HG02840 (cell line): ENCODE results near the gene DENND5A.
"Not testable (repeated sequence)": the region's sequence is repeated elsewhere in the genome, so short reads cannot be mapped to it uniquely, and the experiment has no call there.

Experiments
- ATAC-seq: cut with Tn5 transposase; IDR thresholded peaks from one replicate; pipeline ENCODE4 v1.9.1; 2021; ENCODE audit warnings: mild to moderate bottlenecking, moderate library complexity, moderate number of reproducible peaks; ENCODE audit not compliant: unreplicated experiment, low FRiP score

DENND5A gene

DNA sequence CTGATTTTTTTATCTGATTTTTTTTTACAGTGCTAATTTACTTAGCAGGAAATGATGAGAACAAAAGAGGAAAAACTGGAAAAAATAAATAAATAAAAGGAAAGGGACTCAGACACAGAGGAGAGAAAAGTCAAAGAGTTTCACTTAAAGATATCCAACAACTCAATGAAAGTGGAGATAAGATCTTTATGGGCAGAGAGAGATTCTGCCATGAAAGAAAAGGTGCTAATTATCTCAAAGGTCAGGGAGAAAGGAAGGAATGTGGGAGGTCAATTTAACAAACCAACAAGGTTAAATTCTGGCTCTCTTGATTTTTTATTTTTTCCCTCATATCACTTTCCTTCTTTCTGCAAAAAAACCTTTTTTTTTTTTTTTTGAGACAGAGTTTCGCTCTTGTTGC lies 86.0 kb downstream of the DENND5A start:
- ATAC-seq, result no peak

DNA sequence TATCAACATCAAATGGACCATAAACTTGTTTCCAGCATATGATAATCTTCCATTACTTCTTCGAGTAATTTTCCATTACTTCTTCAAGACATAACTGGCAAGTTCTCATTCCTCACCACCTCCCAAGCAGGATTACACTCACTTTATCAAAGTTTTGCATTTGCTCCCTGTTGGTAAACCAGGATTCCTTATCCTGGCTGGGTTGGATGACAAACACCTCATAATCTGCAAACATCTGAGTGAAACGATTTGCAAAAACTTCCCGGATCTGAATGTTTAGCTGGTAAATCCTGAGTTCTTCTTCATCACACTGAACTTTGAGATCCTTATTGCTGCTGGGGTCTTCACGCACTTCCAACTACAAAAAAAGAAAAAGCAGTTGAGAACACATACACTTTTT lies 86.4 kb downstream of the DENND5A start:
- no peak for ATAC-seq

DNA sequence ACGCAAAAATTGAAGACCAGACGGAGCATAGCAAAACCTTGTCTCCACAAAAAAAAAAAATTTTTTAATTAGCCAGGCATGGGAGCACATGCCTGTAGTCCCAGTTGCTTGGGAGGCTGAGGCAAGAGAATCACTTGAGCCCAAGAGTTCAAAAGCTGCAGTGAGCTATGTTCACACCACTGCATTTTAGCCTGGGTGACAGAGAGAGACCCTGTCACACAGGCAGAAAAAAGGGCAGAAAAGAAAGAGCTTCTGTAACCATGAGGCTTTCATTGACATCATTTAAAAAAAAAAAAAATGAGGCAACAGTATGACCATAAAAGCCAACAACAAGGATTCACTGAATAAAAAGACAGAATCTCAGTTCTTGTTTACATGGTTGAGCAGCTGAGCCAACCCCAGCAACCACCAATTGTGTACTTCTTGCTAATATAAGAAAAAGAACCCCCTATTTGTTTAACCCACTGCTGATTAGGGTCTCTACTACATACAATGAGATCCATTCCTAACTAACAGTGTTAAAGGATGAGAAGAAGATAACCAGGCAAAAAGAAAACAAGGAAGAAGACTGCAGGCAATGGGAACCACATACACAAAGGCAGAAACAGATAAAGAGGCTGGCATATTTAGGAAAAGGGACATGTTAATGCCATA lies 87.6 kb downstream of the DENND5A start:
- ATAC-seq, result no peak

DNA sequence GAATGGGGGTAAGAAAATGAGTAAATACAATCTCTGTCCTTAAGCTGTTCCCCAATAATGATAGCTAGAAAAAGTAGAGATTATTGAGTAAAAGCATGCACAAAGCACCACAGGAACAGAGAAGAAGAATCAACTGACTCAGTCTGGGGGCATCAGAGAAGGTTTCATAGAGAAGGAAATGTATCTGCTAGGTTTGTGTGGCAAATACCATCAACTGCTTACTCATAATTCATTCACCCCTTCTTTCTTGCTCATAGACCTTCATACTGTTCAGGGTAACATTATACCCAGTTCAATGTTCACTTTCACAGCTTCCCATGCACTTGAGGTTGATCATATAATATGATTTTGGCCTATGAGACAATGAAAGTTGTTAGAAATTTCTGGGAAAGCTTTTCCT lies 88.6 kb downstream of the DENND5A start:
- ATAC-seq, result no peak

DNA sequence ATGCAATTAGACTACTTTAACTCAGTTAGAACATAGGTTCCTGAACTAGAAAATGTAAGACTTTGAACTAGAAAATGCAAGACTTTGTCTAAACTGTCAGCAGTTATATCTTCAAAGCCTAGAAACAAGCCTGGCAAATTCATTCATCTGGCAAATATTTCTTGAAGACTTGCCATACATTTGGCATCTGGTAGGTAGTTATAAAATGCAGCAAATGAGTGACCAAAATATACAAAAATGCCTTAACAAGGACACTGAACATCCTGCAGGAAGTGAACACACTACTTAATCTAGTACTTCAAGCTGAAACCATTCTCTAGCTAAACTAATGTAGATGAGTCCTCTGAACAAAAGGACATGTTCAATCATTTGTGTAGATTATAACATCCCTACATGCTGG lies 89.0 kb downstream of the DENND5A start:
- ATAC-seq, result no peak

DNA sequence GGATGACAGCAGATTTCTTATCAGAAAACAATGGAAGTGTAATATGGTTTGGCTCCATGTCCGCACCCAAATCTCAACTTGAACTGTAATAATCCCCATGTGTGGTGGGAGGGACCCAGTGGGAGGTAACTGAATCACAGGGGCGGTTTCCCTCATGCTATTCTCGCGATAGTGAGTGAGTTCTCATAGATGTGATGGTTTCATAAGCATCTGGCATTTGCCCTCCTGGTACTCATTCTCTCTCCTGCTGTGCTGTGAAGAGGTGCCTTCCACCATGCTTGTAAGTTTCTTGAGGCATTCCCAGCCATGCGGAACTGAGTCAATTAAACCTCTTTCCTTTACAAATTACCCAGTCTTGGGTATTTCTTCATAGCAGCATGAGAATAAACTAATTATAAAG lies 92.8 kb downstream of the DENND5A start:
- no peak for ATAC-seq

DNA sequence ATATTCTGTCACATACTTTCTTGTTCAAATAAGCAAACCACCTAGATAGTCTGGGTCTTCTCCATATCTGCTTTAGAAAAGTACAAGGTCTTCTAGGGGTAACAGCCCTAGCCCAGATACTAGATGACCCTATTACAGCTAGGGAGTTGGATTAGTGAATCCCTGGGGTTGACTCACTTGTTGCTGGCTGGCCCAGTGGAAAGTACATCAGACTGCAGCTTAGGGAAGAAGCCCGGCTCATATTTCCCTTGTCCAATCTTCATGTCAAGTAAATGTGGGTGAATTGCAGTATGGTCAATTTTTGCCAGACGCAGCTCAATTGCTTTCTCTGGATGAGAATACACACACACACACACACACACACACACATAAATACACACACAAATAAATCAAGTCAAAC lies 94.7 kb downstream of the DENND5A start:
- ATAC-seq, result no peak

DNA sequence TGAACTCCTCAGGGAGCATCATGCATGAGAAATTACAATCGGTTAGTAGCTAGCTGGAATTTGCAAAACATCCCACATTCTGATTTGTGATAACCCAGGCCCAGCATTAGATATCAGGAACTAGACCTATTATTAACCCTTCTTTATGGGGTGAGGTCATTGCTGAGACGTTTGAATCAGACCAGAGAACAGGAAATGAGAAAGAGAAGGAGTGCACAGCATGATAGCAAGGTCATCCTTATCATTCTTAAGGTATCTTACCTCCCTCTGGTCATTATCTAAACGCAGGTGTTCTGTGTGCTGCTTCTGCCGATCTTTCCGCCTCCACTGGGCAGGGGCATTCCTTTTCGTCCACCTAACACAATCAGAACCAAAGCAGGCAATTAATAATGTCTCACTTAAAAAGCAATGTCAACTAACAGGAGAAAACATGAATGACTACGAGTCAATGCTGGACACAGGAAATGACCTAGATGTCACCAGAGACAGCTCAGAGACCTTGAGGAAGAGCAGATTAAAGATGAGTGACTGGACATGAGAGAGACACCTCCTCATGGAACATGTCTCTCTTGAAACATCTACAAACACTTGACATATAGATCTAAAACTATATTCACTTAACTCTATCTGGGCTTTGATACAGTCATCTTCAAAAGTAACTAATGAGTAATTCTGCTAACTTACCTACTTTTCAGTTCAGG lies 95.4 kb downstream of the DENND5A start:
- ATAC-seq, result no peak

DNA sequence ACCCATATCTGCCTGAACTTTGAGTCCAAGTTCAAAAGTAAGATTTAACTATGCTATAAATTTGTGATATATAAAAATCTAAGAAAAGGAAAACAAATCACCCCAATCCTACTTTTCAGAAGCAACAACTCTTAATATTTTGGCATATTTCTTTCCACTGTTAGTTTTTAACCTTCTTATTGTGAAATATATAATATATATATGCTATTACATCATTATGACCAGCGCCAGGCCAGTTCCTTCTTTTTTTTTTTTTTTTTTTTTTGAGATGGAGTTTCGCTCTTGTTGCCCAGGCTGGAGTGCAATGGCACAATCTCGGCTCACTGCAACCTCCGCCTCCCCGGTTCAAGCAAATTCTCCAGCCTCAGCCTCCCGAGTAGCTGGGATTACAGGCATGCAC lies 103.2 kb downstream of the DENND5A start:
- ATAC-seq, result not testable (repeated sequence)

DNA sequence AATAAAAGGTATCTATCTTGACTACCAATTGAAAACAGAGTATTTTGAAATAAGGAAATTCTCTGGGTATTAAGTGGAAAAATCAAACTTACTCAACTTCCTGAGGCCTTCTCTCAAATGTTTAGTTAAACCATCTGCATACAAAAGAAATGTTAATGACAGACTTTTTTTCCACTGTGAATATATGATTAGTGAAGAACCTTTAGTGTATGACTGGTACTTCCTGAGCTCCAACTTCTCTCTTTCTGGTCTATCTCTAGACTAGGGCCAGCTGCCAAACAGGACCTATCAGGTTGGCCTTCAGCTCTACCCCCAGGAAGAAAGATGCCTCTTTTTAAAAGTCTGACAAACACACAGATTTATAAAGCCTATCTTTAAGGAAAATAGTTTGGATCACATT lies 105.0 kb downstream of the DENND5A start:
- ATAC-seq, result no peak

DNA sequence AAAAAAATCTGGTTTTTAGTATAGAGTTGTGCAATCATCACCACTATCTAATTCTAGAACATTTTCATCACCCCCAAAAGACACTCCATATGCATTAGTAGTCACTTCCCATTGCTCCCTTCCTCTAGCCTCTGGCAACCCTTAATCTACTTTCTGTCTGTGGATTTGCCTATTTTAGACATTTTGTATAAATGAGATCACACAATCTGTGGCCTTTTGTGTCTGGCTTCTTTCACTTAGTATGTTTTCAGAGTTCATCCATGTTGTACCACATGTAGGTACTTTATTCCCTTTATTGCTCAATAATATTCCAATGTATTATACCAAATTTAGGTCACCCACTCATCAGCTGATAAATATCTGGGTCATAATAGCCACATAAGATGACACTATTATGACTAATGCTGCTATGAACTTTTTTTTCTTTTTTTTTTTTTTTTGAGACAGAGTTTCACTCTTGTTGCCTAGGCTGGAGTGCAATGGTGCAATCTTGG lies 106.2 kb downstream of the DENND5A start:
- ATAC-seq, result no peak

DNA sequence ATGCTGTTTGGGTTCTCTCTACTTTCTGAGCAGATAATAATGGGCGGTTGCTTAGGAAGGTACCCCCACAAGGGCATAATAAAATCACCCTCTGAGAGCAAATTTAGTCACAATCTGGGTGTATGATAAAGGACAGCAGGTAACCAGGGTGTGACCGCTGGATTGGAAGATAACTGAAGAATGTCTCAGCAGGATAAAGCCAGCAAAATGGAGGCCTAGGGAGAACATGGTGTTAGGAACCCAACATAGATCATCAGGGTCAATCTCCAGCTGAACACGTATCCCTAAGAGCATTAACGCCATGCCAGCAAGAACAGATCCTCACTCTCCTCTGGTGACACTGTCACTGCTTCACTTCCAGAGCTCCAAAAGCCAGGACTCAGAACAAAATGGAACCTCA lies 109.2 kb downstream of the DENND5A start:
- no peak for ATAC-seq

DNA sequence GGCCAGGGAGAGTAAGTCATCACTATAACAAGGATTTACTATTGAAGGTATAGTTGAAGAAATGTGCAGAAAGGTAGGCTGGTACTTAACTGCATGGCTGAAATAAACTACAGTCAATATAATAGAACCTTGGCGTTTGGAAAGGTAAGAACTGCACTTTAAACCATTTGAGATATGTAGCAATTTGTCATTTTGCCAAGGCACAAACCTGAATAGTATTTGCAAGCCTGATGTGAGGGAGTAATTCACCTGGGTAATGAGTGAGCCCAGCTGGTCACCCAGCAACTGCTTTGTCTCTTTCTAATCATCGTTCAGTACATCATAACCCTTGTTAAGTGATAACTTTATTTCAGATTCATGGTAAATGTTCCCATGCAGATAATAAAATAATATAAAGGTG lies 111.5 kb downstream of the DENND5A start:
- ATAC-seq, result no peak

DNA sequence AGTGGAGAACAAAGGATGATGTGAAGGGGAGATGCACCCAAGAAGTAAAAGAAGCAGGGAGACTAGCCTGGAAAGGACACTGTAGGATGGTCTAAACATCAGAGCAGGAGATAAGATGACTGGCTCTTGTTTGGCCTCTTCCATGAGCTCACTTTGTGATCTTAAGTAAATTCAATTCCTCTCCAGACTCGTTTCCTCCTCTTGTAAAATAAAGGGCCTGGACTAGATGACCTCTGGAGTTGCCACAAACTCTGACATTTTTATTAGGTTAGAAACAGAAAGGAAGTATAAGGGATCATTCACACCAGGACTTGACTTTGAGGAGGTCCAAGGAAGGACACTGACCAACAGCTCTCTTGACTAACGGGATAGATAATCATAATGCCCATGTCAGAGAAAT lies 113.5 kb downstream of the DENND5A start:
- ATAC-seq, result no peak

DNA sequence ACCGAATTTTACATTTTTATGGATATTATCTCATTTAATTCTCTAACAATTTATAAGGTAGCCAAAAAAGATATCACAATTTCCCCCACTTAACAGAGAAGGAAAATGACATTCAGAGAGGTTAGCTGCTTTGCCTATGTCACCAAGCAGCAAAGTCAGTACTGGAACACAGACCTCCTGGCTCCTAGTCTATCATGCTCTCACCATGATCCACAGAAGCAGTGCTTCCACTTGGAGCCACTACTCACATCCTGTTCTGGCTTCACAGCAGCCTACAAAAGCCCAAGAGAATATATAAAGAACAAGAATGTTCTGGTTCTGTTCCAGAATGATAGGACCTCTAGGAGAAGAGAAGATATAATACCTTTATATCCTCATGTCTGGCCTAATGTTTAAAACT lies 114.2 kb downstream of the DENND5A start:
- no peak for ATAC-seq

DNA sequence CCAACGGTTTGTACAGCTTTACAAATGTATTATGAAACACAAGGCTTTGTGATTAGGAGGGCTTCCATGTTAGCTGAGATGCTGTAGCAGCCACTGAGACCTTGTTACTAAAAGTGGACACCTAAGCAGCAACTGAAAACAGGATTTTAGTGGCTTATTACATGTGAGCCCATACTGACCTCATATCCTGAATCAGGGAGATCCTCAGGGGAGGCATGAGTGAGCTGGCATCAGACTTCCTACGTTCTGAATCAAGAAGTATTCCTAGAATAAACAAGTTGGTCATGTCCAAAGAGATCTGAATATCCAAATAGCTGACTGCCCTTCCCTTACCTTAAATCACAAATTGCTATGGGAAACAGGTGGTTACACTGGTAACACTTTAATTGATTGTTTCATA lies 114.6 kb downstream of the DENND5A start:
- no peak for ATAC-seq

DNA sequence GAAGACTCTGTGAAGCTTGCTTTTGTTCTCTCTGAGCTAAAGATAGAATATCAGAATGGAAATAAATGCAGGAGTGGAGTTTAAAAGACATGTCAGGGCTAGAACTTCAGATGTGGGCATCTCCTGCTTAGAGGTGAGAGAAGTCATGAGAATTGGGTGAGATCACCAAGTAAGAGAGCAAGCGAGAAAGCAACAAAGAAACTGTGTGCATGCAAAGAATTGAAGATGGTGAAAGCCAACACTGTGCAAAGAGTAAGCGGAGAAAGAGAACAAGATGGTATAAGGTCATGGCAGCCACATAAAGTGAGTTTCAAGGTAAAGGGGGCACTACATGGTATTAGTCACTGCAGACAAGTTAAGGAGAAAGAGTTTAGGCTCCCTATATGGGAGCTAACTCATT lies 116.4 kb downstream of the DENND5A start:
- no peak for ATAC-seq

DNA sequence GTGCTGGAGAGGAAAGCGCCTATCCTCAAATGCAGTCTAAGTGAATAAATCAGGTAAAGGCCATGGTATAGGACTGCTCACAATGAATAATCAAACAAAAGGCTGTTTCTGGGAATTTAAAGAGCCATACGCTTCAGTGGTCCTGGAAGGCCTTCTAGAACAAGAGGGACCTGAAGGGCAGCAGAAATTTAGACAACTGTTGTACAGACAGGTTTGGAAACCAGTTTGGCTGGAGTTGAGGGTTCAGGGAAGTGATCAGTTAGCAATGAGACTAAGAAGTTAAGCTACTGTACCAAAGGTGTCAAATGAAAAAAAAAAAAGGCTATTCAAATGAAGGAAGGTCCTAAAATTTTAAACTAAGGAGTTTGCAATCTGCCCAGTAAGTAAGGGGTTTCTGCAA lies 117.1 kb downstream of the DENND5A start:
- no peak for ATAC-seq

DNA sequence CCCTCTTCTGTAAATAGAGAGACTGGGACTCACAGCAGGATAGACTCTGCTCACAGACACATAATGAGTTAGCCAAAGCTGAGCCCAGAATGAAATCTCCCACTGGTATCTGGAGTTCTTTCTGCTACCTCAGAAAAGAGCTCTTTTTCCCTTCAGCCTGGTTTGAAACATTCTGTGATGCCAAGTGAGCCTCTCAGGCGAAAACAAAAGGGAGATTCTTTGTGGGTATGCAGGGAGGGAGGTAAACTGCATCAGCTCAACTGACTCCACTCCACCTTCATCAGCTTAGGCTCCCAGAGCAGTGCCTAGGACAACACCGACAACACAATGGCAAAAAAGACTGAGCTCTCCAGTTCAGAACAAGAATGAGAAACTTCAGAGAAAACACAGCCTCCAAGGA lies 118.7 kb downstream of the DENND5A start:
- no peak for ATAC-seq

DNA sequence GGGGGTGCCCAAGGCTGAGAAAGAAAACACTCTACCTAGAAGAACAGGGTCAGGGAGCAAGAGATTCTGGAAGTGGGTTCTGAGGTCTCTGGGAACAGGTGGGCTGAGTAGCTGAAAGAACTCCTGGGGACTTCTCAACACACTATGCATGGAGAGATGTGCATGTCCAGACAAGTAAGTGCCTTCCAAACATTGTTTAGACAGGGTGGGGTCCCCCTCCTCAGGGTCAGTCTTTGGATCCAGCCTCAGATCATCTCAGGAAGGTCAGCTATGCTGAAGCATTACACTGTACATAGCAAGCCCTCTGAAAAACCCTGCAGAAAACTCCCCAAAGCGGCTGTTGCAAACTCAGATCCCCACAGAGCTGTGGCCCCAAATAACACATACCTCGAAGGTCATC lies 119.9 kb downstream of the DENND5A start:
- no peak for ATAC-seq

DNA sequence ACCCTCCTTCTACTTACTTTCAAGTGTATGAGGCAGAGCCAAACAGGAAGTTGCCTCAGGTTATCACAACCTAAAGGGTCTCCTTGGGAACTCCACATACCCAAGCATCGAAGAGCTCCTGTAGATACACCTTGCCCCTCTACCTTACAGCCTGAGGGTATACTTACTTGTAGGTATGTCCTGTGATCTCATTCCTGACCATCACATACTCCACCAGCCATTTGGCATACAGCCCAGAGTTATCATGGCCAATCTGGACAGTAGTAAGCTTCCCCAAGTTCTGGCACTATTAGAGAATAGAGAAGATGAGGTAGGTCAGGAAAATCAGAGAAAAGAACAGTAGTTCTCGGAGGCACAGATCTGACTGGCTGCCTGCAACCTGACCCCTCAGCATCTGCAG lies 120.3 kb downstream of the DENND5A start:
- ATAC-seq, result no peak

DNA sequence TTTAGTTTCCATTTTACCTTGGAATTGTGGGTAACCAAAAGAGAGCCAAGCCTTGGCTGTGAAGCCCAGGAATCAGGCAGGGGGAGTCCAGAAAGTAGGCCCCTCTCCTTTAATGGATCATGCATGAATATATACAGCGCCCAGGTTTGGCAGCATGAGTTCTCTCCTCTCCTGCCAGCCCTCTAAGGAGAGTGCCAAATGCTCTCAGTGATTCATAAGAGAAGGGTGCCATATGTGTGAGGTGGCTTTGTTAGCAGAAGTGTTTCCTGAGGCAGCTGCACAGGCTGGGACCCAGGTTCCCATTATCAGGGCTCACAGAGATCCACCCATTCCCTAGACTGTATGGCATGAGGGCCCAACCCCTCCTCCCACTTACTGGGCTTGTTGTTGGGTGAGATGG lies 121.4 kb downstream of the DENND5A start:
- ATAC-seq, result no peak
